ENCODE data around the gene NDUFS5. TPM values are rescaled to one million over a fixed set of nuclear protein-coding genes. Genes with fewer than 3 reads are reported as not detected.

Gene NDUFS5
- total and polyA plus RNA-seq, 7 experiments from 2014 or later, result 95.1 to 715 (median 120) TPM

Other genes starting within 250 kb of the NDUFS5 start
- gene RRAGC, start 166.6 kb upstream of the NDUFS5 start, total RNA-seq, result 10 to 100 TPM; 14.5 to 24.4 (median 16.8) TPM
- gene RRAGC, start 166.6 kb upstream of the NDUFS5 start, polyA plus RNA-seq, result 1 to 10 TPM; 6.6 to 6.9 TPM
- gene MYCBP, start 153.0 kb upstream of the NDUFS5 start, total RNA-seq, result 10 to 100 TPM in 4 of 5 experiments, 1 to 10 TPM in 1; 6.1 to 38.2 (median 11.7) TPM
- 10 to 100 TPM; 39.8 to 62.2 TPM for gene MYCBP, start 153.0 kb upstream of the NDUFS5 start, polyA plus RNA-seq
- gene GJA9, start 144.8 kb upstream of the NDUFS5 start, total RNA-seq, result not detected
- gene GJA9, start 144.8 kb upstream of the NDUFS5 start, polyA plus RNA-seq, result not detected
- gene RHBDL2, start 84.5 kb upstream of the NDUFS5 start, total RNA-seq, result not detected
- gene RHBDL2, start 84.5 kb upstream of the NDUFS5 start, polyA plus RNA-seq, result not detected
- gene AKIRIN1, start 35.1 kb upstream of the NDUFS5 start, total RNA-seq, result 10 to 100 TPM; 63.7 to 74.7 (median 70.2) TPM
- 100 to 1,000 TPM in 1 of 2 donors, 10 to 100 TPM in 1; 87.3 to 103 TPM for gene AKIRIN1, start 35.1 kb upstream of the NDUFS5 start, polyA plus RNA-seq
- gene MACF1, start 178.3 kb downstream of the NDUFS5 start, total RNA-seq, result 100 to 1,000 TPM; 282 to 409 (median 335) TPM
- 10 to 100 TPM; 21.2 to 90.3 TPM for gene MACF1, start 178.3 kb downstream of the NDUFS5 start, polyA plus RNA-seq

All from naive thymus-derived CD4-positive, alpha-beta T cell (primary cell).